ENCODE results near the gene NR6A1.

The NR6A1 gene

GRCh38 chr9:124662561-124662960, 108.5 kb downstream of the NR6A1 start:
- DNase-seq (ENCODE audit: extremely low read depth in 1 of 2, low read depth in 1 of 2) = no peak

GRCh38 chr9:124661271-124661670, 109.8 kb downstream of the NR6A1 start:
- DNase-seq (ENCODE audit: extremely low read depth in 1 of 2, low read depth in 1 of 2) = no peak

- no peak for DNase-seq (ENCODE audit: extremely low read depth in 1 of 2, low read depth in 1 of 2)
Measured at GRCh38 chr9:124660341-124660801, 110.7 kb downstream of the NR6A1 start.

- peak in 1 of 2 donors; percentile 4 for DNase-seq (ENCODE audit: extremely low read depth in 1 of 2, low read depth in 1 of 2)
Measured at GRCh38 chr9:124659099-124659659, 111.9 kb downstream of the NR6A1 start.

GRCh38 chr9:124658165-124659017, 112.7 kb downstream of the NR6A1 start:
- peak in 1 of 2 donors; percentile 9 for DNase-seq (ENCODE audit: extremely low read depth in 1 of 2, low read depth in 1 of 2)

GRCh38 chr9:124657516-124657915, 113.6 kb downstream of the NR6A1 start:
- no peak for DNase-seq (ENCODE audit: extremely low read depth in 1 of 2, low read depth in 1 of 2)

- DNase-seq (ENCODE audit: extremely low read depth in 1 of 2, low read depth in 1 of 2) = no peak
Measured at GRCh38 chr9:124654431-124654830, 116.7 kb downstream of the NR6A1 start.

GRCh38 chr9:124652615-124653393, 118.3 kb downstream of the NR6A1 start:
- DNase-seq (ENCODE audit: extremely low read depth in 1 of 2, low read depth in 1 of 2) = no peak

GRCh38 chr9:124652203-124652602, 118.9 kb downstream of the NR6A1 start:
- DNase-seq (ENCODE audit: extremely low read depth in 1 of 2, low read depth in 1 of 2) = no peak

GRCh38 chr9:124645274-124645673, 125.8 kb downstream of the NR6A1 start:
- no peak for DNase-seq (ENCODE audit: extremely low read depth in 1 of 2, low read depth in 1 of 2)

- DNase-seq (ENCODE audit: extremely low read depth in 1 of 2, low read depth in 1 of 2) = no peak
Measured at GRCh38 chr9:124639637-124640036, 131.5 kb downstream of the NR6A1 start.

- no peak for DNase-seq (ENCODE audit: extremely low read depth in 1 of 2, low read depth in 1 of 2)
Measured at GRCh38 chr9:124635285-124635684, 135.8 kb downstream of the NR6A1 start.

GRCh38 chr9:124632077-124632621, 139.0 kb downstream of the NR6A1 start:
- DNase-seq (ENCODE audit: extremely low read depth in 1 of 2, low read depth in 1 of 2) = no peak

- DNase-seq (ENCODE audit: extremely low read depth in 1 of 2, low read depth in 1 of 2) = no peak
Measured at GRCh38 chr9:124631326-124631725, 139.8 kb downstream of the NR6A1 start.

GRCh38 chr9:124629600-124629999, 141.5 kb downstream of the NR6A1 start:
- DNase-seq (ENCODE audit: extremely low read depth in 1 of 2, low read depth in 1 of 2) = no peak

GRCh38 chr9:124628741-124629140, 142.4 kb downstream of the NR6A1 start:
- no peak for DNase-seq (ENCODE audit: extremely low read depth in 1 of 2, low read depth in 1 of 2)

GRCh38 chr9:124626276-124626675, 144.8 kb downstream of the NR6A1 start:
- no peak for DNase-seq (ENCODE audit: extremely low read depth in 1 of 2, low read depth in 1 of 2)

GRCh38 chr9:124625087-124625486, 146.0 kb downstream of the NR6A1 start:
- DNase-seq (ENCODE audit: extremely low read depth in 1 of 2, low read depth in 1 of 2) = no peak

- DNase-seq (ENCODE audit: extremely low read depth in 1 of 2, low read depth in 1 of 2) = no peak
Measured at GRCh38 chr9:124624735-124624992, 146.4 kb downstream of the NR6A1 start.

- no peak for DNase-seq (ENCODE audit: extremely low read depth in 1 of 2, low read depth in 1 of 2)
Measured at GRCh38 chr9:124623966-124624734, 147.0 kb downstream of the NR6A1 start.

GRCh38 chr9:124622882-124623281, 148.2 kb downstream of the NR6A1 start:
- no peak for DNase-seq (ENCODE audit: extremely low read depth in 1 of 2, low read depth in 1 of 2)

Data from activated CD8-positive, alpha-beta memory T cell treated with anti-CD3 and anti-CD28 coated beads for 1 hour (primary cell).